Neuronal stem cell (in vitro differentiated cells): ENCODE measurements around the gene RPS6KA1.
"Not testable (repeated sequence)": the region's sequence is repeated elsewhere in the genome, so short reads cannot be mapped to it uniquely, and the experiment has no call there.

Experiments used
- DNase-seq: peaks from one replicate; pipeline ENCODE4 v3.0.0-alpha.2; 2013; ENCODE audit warnings: low spot score
- H2AFZ ChIP-seq: one replicate; pipeline ENCODE4 v1.6.1; 2013; ENCODE audit warnings: mild to moderate bottlenecking, low read length, inconsistent platforms
- H2AK5ac ChIP-seq: 2 replicates; pipeline ENCODE4 v1.6.1; 2013; ENCODE audit warnings: low read depth, mild to moderate bottlenecking, inconsistent platforms, low read length, moderate library complexity, mixed read lengths
- H2BK120ac ChIP-seq: 2 replicates; pipeline ENCODE4 v1.6.1; 2013; ENCODE audit warnings: low read depth, mild to moderate bottlenecking, inconsistent platforms, low read length, moderate library complexity, mixed read lengths
- H2BK12ac ChIP-seq: one replicate; pipeline ENCODE4 v1.6.1; 2013; ENCODE audit warnings: low read length, inconsistent platforms
- H2BK15ac ChIP-seq: 2 replicates; pipeline ENCODE4 v1.6.1; 2013; ENCODE audit warnings: mild to moderate bottlenecking, low read length, inconsistent platforms, mixed read lengths
- H2BK5ac ChIP-seq: one replicate; pipeline ENCODE4 v1.6.1; 2013; ENCODE audit warnings: inconsistent platforms, mild to moderate bottlenecking, low read length, moderate library complexity
- H3K14ac ChIP-seq: one replicate; pipeline ENCODE4 v1.6.1; 2013; ENCODE audit warnings: low read length, inconsistent platforms
- H3K18ac ChIP-seq: 2 replicates; pipeline ENCODE4 v1.6.1; 2013; ENCODE audit warnings: low read length, inconsistent platforms
- H3K23ac ChIP-seq: 2 replicates; pipeline ENCODE4 v1.6.1; 2013; ENCODE audit warnings: low read depth, mild to moderate bottlenecking, mixed read lengths, low read length, inconsistent platforms; ENCODE audit not compliant: poor library complexity
- H3K27ac ChIP-seq: replicated peaks from 3 replicates; pipeline ENCODE4 v1.5.1; 2013; ENCODE audit warnings: low read length, inconsistent platforms
- H3K27me3 ChIP-seq, 3 experiments: 2 replicates each; pipeline ENCODE4 v1.6.1; 2013; ENCODE audit warnings: low read length in 3 of 3, mild to moderate bottlenecking in 2 of 3, inconsistent platforms in 1 of 3, low read depth in 1 of 3, mixed read lengths in 1 of 3, moderate library complexity in 1 of 3; ENCODE audit not compliant: control insufficient read depth in 3 of 3, insufficient read depth in 3 of 3
- H3K36me3 ChIP-seq, 2 donors: replicated peaks in 1 of 2; 2 replicates each; pipeline ENCODE4 v1.6.1; 2013; ENCODE audit warnings: low read length in 2 of 2; ENCODE audit not compliant: control insufficient read depth in 2 of 2, insufficient read depth in 2 of 2
- H3K4ac ChIP-seq: 2 replicates; pipeline ENCODE4 v1.6.1; 2013; ENCODE audit warnings: inconsistent platforms, mild to moderate bottlenecking, low read length, moderate library complexity
- H3K4me1 ChIP-seq, 2 donors: 1 replicate in 1 of 2; 2 replicates in 1 of 2; pipeline ENCODE4 v1.6.1; 2013; ENCODE audit warnings: low read length in 2 of 2, low read depth in 1 of 2; ENCODE audit not compliant: control insufficient read depth in 2 of 2, insufficient read depth in 1 of 2
- H3K4me2 ChIP-seq: one replicate; pipeline ENCODE4 v1.6.1; 2013; ENCODE audit warnings: mild to moderate bottlenecking, low read length, inconsistent platforms; ENCODE audit not compliant: insufficient read depth, poor library complexity, severe bottlenecking
- H3K4me3 ChIP-seq, 2 donors: 2 replicates each; pipeline ENCODE4 v1.5.1; 2013; ENCODE audit warnings: low read length in 2 of 2, mild to moderate bottlenecking in 2 of 2, inconsistent platforms in 1 of 2, moderate library complexity in 1 of 2
- H3K79me1 ChIP-seq: one replicate; pipeline ENCODE4 v1.6.1; 2013; ENCODE audit warnings: low read depth, mild to moderate bottlenecking, inconsistent platforms, low read length, moderate library complexity
- H3K9ac ChIP-seq: one replicate; pipeline ENCODE4 v1.6.1; 2013; ENCODE audit warnings: mild to moderate bottlenecking, low read depth, low read length, inconsistent platforms; ENCODE audit not compliant: poor library complexity
- H3K9me3 ChIP-seq, 2 donors: replicated peaks in 1 of 2; 2 replicates each; pipeline versions ENCODE3 to v1.6.1; 2013; ENCODE audit warnings: low read length in 2 of 2, mild to moderate bottlenecking in 2 of 2, inconsistent platforms in 1 of 2, low read depth in 1 of 2, mixed read lengths in 1 of 2, moderate library complexity in 1 of 2; ENCODE audit not compliant: control insufficient read depth in 2 of 2, insufficient read depth in 1 of 2
- H4K8ac ChIP-seq: one replicate; pipeline ENCODE4 v1.6.1; 2013; ENCODE audit warnings: low read depth, mild to moderate bottlenecking, inconsistent platforms, low read length, moderate library complexity
- H4K91ac ChIP-seq: one replicate; pipeline ENCODE4 v1.6.1; 2013; ENCODE audit warnings: low read length, low read depth, mild to moderate bottlenecking, inconsistent platforms; ENCODE audit not compliant: poor library complexity
- WGBS, 2 donors: extraction: QIAGEN DNeasy Blood & Tissue Kit; methylation state at CpG; one replicate each; pipeline ENCODE4 v1.1.7; 2013; ENCODE audit warnings: missing lambda C conversion rate in 2 of 2, mixed read lengths in 1 of 2; ENCODE audit not compliant: insufficient read length in 2 of 2, insufficient replicate concordance in 1 of 2; ENCODE audit errors: extremely low coverage in 2 of 2; 5-methylcytosine and 5-hydroxymethylcytosine counted together

RPS6KA1 gene

GRCh38 chr1:26612627-26613026, 83.1 kb downstream of the RPS6KA1 start:
- H3K27me3 ChIP-seq, H3K4me1 ChIP-seq, H2AFZ ChIP-seq, H4K8ac ChIP-seq, H3K18ac ChIP-seq, H3K9me3 ChIP-seq, H3K9ac ChIP-seq, H3K27ac ChIP-seq, H3K36me3 ChIP-seq, H4K91ac ChIP-seq, H3K79me1 ChIP-seq, H3K14ac ChIP-seq, H2BK12ac ChIP-seq, H2BK15ac ChIP-seq, DNase-seq, H3K4ac ChIP-seq, H3K4me3 ChIP-seq, H2BK5ac ChIP-seq, H2AK5ac ChIP-seq, H2BK120ac ChIP-seq, H3K23ac ChIP-seq, H3K4me2 ChIP-seq: not testable (repeated sequence)
- WGBS, 2 donors = no CpG with 5 or more reads among the region's 4 CpGs

GRCh38 chr1:26614655-26615411, 85.3 kb downstream of the RPS6KA1 start:
- no CpG with 5 or more reads among the region's 1 CpG for WGBS, 2 donors
- no peak overlapping the region for H3K23ac ChIP-seq
- H3K4me1 ChIP-seq = peaks cover 0 to 12% of the 10 kb centered on the region in 2 donors
- H4K91ac ChIP-seq = no peak overlapping the region
- no peak overlapping the region for H3K18ac ChIP-seq
- H3K27ac ChIP-seq = no peak overlapping the region
- H3K9me3 ChIP-seq = no peaks in the 10 kb centered on the region
- DNase-seq = no peak
- H3K9ac ChIP-seq = no peak overlapping the region
- H3K4ac ChIP-seq = no peak overlapping the region
- no peak overlapping the region for H4K8ac ChIP-seq
- H2BK12ac ChIP-seq = no peak overlapping the region
- no peak overlapping the region for H2BK15ac ChIP-seq
- H3K79me1 ChIP-seq = no peaks in the 10 kb centered on the region
- H3K4me3 ChIP-seq = no peak overlapping the region
- H2BK5ac ChIP-seq = no peak overlapping the region
- no peaks in the 10 kb centered on the region for H3K36me3 ChIP-seq
- H3K4me2 ChIP-seq = no peak overlapping the region
- H2AK5ac ChIP-seq = no peak overlapping the region
- no peak overlapping the region for H2AFZ ChIP-seq
- peaks cover 0 to 3% (median 0%) of the 10 kb centered on the region in 3 experiments for H3K27me3 ChIP-seq
- no peak overlapping the region for H2BK120ac ChIP-seq
- no peak overlapping the region for H3K14ac ChIP-seq

GRCh38 chr1:26616881-26617280, 87.3 kb downstream of the RPS6KA1 start:
- Histone ChIP-seq H3K4ac (no peak overlapping the region), H3K27me3 (no peaks in the 10 kb centered on the region), H3K4me1 (peaks cover 0 to 12% of the 10 kb centered on the region in 2 donors), H3K4me3 (no peak overlapping the region), H3K23ac (no peak overlapping the region), H2BK120ac (no peak overlapping the region), H3K36me3 (no peaks in the 10 kb centered on the region), H2BK15ac (no peak overlapping the region), H2AFZ (no peak overlapping the region), H3K79me1 (no peaks in the 10 kb centered on the region), H2BK5ac (no peak overlapping the region), H3K18ac (no peak overlapping the region), H4K91ac (no peak overlapping the region), H3K9ac (no peak overlapping the region), H4K8ac (no peak overlapping the region), H2AK5ac (no peak overlapping the region), H2BK12ac (no peak overlapping the region), H3K27ac (no peak overlapping the region), H3K4me2 (no peak overlapping the region), H3K9me3 (no peaks in the 10 kb centered on the region), H3K14ac (no peak overlapping the region)
- no CpG with 5 or more reads among the region's 2 CpGs for WGBS, 2 donors
- no peak for DNase-seq

GRCh38 chr1:26618561-26618960, 89.0 kb downstream of the RPS6KA1 start:
- Histone ChIP-seq H2BK120ac (no peak overlapping the region), H3K14ac (no peak overlapping the region), H3K18ac (no peak overlapping the region), H3K9ac (no peak overlapping the region), H3K27ac (peak overlapping the region; percentile 28), H2BK12ac (no peak overlapping the region), H3K9me3 (peaks cover 0 to 2% of the 10 kb centered on the region in 2 donors), H2BK15ac (no peak overlapping the region), H2AK5ac (no peak overlapping the region), H3K23ac (no peak overlapping the region), H3K79me1 (no peaks in the 10 kb centered on the region), H3K4me1 (peaks cover 0 to 12% of the 10 kb centered on the region in 2 donors), H3K4me3 (no peak overlapping the region), H3K27me3 (no peaks in the 10 kb centered on the region), H4K8ac (no peak overlapping the region), H2BK5ac (no peak overlapping the region), H3K36me3 (no peaks in the 10 kb centered on the region), H3K4me2 (no peak overlapping the region), H3K4ac (no peak overlapping the region), H4K91ac (no peak overlapping the region), H2AFZ (peak overlapping the region; percentile 39)
- WGBS, 2 donors = no CpG with 5 or more reads among the region's 3 CpGs
- no peak for DNase-seq
